HG02885 (cell line): ENCODE results near the gene STAM.

Experiments
- ATAC-seq: cut with Tn5 transposase; IDR thresholded peaks from one replicate; pipeline ENCODE4 v1.9.1; 2021; ENCODE audit warnings: mild to moderate bottlenecking; ENCODE audit not compliant: unreplicated experiment, poor library complexity

STAM gene

DNA sequence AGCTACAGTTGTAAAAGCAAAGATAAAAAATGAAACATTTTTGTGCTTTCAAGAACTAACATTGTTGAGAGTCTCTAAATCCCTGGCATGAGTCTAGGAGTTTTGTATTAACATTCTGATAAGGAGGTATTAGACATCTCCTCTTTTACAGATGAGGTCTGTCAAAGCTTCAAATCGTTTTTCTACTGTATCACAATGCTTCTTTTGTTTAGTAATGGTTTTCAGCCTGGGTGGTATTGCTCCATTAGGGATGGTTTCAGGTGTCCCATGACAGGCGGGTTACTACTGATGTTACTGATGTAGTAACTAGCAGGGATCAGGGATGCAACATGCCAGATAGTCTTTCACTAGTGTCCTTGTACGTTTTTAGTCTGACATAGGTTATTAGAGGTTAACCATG lies 27.4 kb downstream of the STAM start:
- no peak for ATAC-seq

GRCh38 chr10:17673471-17674061 lies 29.6 kb downstream of the STAM start:
- no peak for ATAC-seq

GRCh38 chr10:17674566-17674965 lies 30.6 kb downstream of the STAM start:
- ATAC-seq = no peak

DNA sequence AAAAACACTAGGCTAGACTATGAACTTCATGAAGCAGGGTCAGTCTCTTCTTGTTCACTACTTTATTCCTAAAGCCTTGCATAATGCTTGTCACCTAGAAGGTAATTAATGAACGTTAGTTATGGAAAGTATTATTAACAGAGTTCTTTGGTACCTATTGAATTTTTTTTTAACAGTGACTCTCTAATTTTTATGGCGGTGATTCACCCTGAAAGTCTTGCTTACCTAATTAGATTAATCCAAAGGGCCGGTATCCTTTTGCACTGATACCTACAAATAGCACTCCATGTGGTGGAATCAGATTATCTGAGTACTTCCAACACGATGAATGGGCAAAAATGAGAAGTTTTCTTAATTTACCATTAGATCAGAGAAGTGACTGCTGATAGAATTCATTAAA lies 31.7 kb downstream of the STAM start:
- ATAC-seq = no peak

- no peak for ATAC-seq
These were observed 33.0 kb downstream of the STAM start for GRCh38 chr10:17676919-17677318.

DNA sequence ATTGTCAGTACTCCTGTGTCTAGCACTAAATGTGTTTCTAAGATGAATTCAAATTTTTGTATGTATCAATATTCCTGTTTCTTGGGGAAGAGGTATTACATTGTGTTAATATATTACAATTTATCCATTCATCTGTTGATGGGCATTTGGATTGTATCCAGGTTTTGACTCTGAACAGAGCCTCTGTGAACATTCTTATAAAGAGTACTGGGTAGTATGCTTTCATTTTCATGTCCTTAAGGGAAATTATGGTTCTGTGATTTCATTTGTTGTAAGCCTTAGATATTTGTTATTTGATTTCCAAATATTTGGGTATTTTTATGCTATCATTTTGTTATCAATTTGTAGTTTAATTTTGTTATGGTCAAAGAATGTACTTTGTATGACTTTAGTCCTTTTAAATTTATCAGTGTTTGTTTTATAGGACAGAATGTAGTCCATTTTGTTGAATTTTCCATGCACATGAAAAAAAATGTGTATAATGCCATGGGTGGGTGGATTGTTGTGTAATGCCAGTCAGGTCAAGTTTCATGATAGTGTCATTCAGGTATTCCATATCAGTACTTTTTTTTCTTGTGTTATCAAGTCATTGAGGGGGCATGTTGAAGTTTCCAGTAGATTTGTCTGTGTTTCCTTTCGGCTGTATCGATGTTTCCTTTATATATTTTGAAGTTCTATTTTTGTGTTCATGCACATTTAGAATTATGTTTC lies 38.4 kb downstream of the STAM start:
- ATAC-seq = no peak

GRCh38 chr10:17683541-17683940 lies 39.6 kb downstream of the STAM start:
- ATAC-seq = no peak

DNA sequence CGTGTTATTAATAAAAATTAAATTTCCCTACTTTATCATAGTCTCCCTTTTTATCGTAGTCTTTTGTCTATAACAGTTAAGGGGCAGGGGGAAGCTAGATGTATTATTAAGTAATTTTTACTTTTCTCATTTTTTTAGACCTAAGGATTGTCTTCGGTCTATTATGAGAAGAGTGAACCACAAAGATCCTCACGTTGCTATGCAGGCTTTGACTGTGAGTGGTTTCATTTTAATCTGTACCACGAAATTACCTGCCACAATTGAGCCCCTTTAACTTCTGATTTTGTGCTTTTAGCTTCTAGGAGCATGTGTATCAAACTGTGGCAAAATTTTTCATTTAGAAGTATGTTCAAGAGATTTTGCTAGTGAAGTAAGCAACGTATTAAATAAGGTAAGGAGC lies 40.6 kb downstream of the STAM start:
- ATAC-seq = peak; percentile 74

GRCh38 chr10:17685233-17685840 lies 41.4 kb downstream of the STAM start:
- ATAC-seq = peak; percentile 83

- no peak for ATAC-seq
These were observed 43.3 kb downstream of the STAM start for GRCh38 chr10:17687117-17687831.

- no peak for ATAC-seq
These were observed 45.2 kb downstream of the STAM start for GRCh38 chr10:17689137-17689536.

GRCh38 chr10:17693009-17693408 lies 49.1 kb downstream of the STAM start:
- no peak for ATAC-seq

DNA sequence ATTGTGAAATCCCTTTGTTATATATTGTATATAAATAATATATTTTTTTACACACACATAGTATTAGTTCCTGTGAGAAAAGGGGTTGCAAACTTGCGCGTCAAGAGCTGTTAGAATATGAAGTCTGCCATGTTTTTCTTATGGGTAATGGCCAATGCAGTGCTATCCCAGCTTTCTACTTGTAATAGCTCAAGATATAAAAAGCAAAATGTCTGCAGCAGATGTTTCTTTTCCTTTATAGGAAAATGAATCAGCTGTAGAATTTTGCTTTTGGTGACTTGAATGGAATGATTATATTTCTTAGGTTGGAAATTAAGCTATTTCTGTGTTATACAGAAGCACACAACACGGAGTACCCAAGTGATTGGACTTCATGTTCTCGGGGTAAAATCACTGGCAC lies 54.7 kb downstream of the STAM start:
- ATAC-seq = no peak

DNA sequence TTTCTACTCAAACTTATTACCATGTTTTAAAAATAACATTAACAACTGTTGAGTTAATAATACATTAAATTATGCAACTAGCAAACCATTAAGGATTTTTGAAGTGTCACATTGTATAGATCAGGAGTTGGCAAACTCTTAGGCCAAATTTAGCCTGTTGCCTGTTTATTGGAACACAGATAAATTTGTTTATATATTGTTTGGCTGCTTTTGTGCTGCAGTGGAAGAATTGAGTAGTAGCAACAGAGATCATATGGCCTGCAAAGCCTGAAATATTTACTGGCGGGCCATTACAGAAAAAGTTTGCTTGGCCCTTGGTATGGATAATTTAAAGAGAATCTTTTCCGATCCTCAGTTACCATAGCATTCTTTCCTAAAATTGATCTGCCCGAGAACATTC lies 57.4 kb downstream of the STAM start:
- no peak for ATAC-seq

GRCh38 chr10:17703706-17704105 lies 59.8 kb downstream of the STAM start:
- no peak for ATAC-seq

DNA sequence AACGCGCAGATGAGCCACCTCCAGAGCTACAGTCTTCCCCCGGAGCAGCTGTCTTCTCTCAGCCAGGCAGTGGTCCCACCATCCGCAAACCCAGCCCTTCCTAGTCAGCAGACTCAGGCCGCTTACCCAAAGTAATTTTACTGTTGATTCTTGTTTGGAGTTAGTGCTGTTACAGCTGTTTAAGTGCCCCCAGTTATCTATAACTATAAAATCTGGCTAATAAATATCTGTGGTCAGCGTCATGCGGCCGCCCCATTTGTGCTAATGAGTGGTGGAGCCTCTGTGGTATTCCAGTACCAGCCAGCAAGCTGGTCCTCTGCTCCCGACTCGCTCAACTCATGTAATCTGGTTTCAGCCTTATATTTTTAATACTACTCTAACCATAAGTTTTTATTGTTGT lies 64.9 kb downstream of the STAM start:
- ATAC-seq = no peak

GRCh38 chr10:17709492-17709891 lies 65.5 kb downstream of the STAM start:
- no peak for ATAC-seq

DNA sequence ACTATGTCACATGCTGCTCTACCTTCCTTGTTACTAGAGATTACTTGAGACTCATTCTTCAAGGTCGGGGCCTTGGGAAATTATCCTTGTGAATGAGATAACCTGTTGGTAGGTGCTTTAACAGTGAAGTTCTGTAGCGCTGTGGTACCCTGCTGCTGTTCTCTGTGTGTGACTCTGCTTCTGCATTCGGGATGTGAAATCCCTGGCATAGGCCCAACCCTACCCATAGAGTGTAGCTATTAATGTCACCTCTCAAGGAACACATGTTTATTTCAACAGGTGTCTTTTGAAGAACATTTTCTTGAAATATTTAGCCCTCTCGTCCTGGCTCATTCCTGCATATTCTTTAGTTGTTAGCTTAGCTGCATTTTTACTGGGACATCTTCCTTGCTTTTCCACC lies 66.2 kb downstream of the STAM start:
- no peak for ATAC-seq

DNA sequence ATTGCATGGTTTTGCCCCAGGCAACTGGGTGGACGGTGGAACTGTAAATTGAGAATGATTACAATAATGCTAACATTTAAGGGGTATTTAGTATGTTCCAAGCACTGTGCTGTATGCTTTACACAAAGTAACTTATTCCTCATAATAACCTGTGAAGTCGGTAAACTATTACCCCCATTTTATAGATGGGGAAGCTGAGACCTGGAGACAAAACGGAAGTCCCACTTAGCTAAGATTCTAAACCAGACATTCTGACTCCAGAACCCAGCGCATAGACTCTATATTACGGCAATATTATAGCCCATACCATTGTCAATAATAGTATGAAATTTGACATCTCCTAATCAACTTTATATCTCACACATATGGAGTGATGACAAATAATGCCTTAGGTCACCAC lies 68.1 kb downstream of the STAM start:
- no peak for ATAC-seq

- no peak for ATAC-seq
These were observed 68.9 kb downstream of the STAM start for GRCh38 chr10:17712717-17713471.

DNA sequence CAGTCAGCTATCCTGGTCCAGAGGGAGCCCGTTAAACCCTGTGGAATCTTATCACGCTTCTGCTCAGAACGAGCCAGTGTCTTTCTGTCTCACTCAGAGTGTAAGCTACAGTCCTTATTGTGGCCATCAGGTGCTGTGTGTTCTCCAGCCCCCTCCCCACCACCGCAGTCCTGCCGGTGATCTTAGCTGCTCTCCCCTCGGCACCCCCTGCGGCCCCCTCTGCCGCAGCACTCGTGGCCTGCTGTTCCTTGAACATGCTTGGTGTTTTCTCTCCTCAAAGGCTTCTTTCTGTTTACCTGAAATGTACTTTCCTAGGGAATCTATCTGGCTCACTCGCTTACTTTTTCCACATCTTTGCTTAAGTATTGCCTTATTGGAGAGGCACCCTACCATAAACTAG lies 69.8 kb downstream of the STAM start:
- no peak for ATAC-seq
